ENCODE results near the gene WDR43.

DNA sequence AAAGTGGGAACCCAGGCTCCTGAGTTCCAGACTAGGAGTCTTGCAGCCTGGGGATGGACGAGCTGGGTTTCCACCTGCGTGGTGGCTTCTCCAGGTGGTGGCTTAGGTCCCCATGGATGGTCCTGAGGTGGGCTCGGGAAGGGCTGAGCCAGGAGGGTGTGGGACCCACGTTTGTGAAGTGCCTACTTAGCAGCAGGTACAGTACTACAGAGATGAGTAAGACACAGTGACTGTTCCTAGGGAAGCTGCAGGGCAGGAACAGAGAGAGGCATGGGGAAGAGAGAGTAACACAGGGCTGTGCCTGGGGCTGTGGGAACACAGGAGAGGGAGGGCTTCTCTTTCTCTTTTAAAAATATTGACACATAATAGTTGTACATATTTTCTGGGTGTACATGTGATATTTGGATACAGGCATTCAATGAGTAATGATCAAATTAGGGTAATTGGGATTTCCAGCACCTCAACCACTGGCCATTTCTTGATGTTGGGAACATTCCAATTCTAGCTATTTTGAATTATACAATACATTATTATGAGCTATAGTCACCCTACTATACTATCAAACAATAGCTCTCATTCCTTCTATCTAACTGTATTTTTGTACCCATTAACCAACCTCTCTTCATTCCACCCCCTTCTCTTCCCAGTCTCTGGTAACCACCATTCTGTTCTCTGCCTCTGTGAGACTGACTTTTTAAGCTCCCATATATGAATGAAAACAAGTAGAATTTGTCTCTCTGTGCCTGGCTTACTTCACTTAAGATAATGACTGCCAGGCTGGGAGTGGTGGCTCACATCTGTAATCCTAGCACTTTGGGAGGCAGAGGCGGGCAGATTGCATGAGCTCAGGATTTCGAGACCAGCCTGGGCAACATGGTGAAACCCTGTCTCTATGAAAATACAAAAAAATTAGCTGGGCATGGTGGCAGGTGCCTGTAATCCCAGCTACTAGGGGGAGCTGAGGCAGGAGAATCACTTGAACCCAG lies 101.6 kb downstream of the WDR43 start:
- no peak for TF ChIP-seq POLR2AphosphoS5 (IDR thresholded peaks at IDR 0.05)
- TF ChIP-seq, protein P1, sequence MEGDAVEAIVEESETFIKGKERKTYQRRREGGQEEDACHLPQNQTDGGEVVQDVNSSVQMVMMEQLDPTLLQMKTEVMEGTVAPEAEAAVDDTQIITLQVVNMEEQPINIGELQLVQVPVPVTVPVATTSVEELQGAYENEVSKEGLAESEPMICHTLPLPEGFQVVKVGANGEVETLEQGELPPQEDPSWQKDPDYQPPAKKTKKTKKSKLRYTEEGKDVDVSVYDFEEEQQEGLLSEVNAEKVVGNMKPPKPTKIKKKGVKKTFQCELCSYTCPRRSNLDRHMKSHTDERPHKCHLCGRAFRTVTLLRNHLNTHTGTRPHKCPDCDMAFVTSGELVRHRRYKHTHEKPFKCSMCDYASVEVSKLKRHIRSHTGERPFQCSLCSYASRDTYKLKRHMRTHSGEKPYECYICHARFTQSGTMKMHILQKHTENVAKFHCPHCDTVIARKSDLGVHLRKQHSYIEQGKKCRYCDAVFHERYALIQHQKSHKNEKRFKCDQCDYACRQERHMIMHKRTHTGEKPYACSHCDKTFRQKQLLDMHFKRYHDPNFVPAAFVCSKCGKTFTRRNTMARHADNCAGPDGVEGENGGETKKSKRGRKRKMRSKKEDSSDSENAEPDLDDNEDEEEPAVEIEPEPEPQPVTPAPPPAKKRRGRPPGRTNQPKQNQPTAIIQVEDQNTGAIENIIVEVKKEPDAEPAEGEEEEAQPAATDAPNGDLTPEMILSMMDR (IDR thresholded peaks at IDR 0.05), result no peak

Data from stomach (tissue), 4 donors.